Endothelial cell (in vitro differentiated cells): ENCODE data around the gene NLRX1. TPM values are rescaled to one million over a fixed set of nuclear protein-coding genes. Genes with fewer than 3 reads are reported as not detected.
"Not testable (repeated sequence)": the region's sequence is repeated elsewhere in the genome, so short reads cannot be mapped to it uniquely, and the experiment has no call there.

Experiments used
- DNase-seq: peaks from one replicate; pipeline ENCODE4 v3.0.0; 2021; ENCODE audit warnings: low spot score
- H3K27ac Mint-ChIP-seq: one replicate; pipeline ENCODE4 v1.8.0; 2021; ENCODE audit warnings: mixed read lengths, inconsistent platforms; ENCODE audit not compliant: unreplicated experiment
- H3K27me3 Mint-ChIP-seq: one replicate; pipeline ENCODE4 v1.8.0; 2021; ENCODE audit warnings: mild to moderate bottlenecking, moderate library complexity, mixed read lengths, inconsistent platforms; ENCODE audit not compliant: unreplicated experiment
- H3K36me3 Mint-ChIP-seq: one replicate; pipeline ENCODE4 v1.8.0; 2021; ENCODE audit warnings: mild to moderate bottlenecking, low read depth, mixed read lengths, inconsistent platforms; ENCODE audit not compliant: unreplicated experiment
- H3K4me1 Mint-ChIP-seq: one replicate; pipeline ENCODE4 v1.8.0; 2021; ENCODE audit warnings: mild to moderate bottlenecking, mixed read lengths, inconsistent platforms; ENCODE audit not compliant: unreplicated experiment
- H3K4me3 Mint-ChIP-seq: one replicate; pipeline ENCODE4 v1.8.0; 2021; ENCODE audit warnings: mild to moderate bottlenecking, mixed read lengths, inconsistent platforms; ENCODE audit not compliant: unreplicated experiment
- H3K9me3 Mint-ChIP-seq: one replicate; pipeline ENCODE4 v1.8.0; 2021; ENCODE audit warnings: mixed read lengths, inconsistent platforms; ENCODE audit not compliant: unreplicated experiment
- total RNA-seq: library from RNA; stranded (reverse); fragmentation: NEBNext Ultra II Directional; extraction: Animal tissue kit (Norgen Biotek cat#: 25700); gene quantifications from one replicate; pipeline ENCODE4 v1.2.1, GENCODE V29; 2021; ENCODE audit not compliant: unreplicated experiment
- TF ChIP-seq, protein P1 (sequence below): fragments of 200-600 bp; sonication (generic); IDR thresholded peaks from one replicate; pipeline ENCODE4 v1.5.0; 2021; ENCODE audit warnings: antibody characterized with exemption; ENCODE audit not compliant: unreplicated experiment

NLRX1 gene
- total RNA-seq, 1 donor from 2014 or later, result 12.3 TPM

DNA sequence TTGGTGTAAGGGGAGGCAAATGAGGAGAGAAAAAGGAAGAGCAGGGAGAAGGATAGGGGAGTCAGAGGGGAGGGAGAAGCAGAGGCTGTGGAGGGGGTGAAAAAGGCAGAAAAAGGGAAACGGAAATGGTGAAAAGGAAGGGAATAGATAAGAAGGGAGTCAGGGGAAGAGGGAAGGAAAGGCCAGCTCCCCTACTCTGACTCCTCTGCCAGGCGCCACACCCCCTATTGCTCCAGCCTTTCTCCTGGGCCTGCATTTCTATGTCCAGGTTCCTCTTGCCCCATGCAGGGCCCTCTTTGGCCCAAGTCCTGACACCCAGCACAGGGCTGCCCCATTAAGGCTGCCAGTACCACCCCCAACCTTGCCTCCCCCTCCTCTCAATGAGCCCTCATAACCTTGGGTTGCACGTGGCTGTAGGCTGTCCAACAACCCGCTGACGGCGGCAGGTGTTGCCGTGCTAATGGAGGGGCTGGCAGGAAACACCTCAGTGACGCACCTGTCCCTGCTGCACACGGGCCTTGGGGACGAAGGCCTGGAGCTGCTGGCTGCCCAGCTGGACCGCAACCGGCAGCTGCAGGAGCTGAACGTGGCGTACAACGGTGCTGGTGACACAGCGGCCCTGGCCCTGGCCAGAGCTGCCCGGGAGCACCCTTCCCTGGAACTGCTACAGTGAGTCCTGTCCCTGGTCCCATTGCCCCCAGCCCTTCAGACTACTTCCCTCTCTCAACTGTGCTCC, 13.3 kb downstream of the NLRX1 start:
- no peak overlapping the region for H3K4me3 Mint-ChIP-seq
- no peak overlapping the region for H3K27ac Mint-ChIP-seq
- peaks cover 20% of the 10 kb centered on the region for H3K4me1 Mint-ChIP-seq
- TF ChIP-seq, protein P1, sequence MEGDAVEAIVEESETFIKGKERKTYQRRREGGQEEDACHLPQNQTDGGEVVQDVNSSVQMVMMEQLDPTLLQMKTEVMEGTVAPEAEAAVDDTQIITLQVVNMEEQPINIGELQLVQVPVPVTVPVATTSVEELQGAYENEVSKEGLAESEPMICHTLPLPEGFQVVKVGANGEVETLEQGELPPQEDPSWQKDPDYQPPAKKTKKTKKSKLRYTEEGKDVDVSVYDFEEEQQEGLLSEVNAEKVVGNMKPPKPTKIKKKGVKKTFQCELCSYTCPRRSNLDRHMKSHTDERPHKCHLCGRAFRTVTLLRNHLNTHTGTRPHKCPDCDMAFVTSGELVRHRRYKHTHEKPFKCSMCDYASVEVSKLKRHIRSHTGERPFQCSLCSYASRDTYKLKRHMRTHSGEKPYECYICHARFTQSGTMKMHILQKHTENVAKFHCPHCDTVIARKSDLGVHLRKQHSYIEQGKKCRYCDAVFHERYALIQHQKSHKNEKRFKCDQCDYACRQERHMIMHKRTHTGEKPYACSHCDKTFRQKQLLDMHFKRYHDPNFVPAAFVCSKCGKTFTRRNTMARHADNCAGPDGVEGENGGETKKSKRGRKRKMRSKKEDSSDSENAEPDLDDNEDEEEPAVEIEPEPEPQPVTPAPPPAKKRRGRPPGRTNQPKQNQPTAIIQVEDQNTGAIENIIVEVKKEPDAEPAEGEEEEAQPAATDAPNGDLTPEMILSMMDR, result no peak
- DNase-seq, result no peak
- H3K9me3 Mint-ChIP-seq, result no peaks in the 10 kb centered on the region
- no peaks in the 10 kb centered on the region for H3K27me3 Mint-ChIP-seq
- peaks cover 6% of the 10 kb centered on the region for H3K36me3 Mint-ChIP-seq

DNA sequence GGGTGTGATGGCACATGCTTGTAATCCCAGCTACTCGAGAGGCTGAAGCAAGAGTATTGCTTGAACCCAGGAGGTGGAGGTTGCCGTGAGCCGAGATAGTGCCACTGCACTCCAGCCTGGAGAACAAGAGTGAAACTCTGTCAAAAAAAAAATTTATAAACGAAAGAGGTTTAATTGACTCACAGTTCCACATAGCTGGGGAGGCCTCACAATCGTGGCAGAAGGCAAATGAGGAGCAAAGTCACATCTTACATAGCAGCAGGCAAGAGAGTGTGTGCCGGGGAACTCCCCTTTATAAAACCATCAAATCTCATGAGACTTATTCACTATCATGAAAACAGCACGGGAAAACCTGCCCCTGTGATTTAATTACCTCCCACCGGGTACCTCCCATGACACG, 15.9 kb downstream of the NLRX1 start:
- H3K9me3 Mint-ChIP-seq, H3K4me3 Mint-ChIP-seq, H3K36me3 Mint-ChIP-seq, H3K27ac Mint-ChIP-seq, H3K27me3 Mint-ChIP-seq, DNase-seq: not testable (repeated sequence)
- H3K4me1 Mint-ChIP-seq, result peaks cover 12% of the 10 kb centered on the region

DNA sequence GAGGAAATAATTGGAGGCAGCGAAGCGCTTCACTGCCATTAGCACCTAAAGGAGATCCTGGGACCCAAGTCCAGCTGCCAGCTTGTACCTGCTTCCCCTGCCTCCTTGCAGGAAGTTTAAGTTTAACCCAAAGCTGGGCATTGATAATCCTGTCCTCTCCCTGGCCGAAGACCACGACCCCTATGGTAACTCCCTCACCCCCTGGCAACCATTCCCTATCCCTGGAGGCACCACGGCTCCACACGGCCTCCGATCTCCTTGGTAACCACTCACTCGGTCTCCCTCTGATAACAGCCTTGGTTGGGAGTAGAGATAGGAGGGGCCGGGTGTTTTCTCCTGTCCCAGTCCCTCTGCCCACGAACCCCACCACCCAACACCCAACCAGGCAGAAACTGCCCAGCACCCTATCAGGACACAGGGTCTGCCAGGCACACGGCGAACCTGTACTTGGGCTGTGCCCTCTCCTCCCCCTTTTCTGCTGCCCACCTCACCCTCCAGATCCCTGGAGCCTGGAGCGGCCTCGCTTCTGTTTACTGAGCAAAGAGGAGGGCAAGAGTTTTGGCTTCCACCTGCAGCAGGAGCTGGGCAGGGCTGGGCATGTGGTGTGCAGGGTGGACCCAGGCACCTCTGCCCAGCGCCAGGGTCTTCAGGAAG, 17.6 kb downstream of the NLRX1 start:
- H3K36me3 Mint-ChIP-seq, result no peaks in the 10 kb centered on the region
- H3K27me3 Mint-ChIP-seq, result peaks cover 6% of the 10 kb centered on the region
- DNase-seq, result no peak
- no peak overlapping the region for H3K27ac Mint-ChIP-seq
- H3K9me3 Mint-ChIP-seq, result no peaks in the 10 kb centered on the region
- no peak overlapping the region for H3K4me3 Mint-ChIP-seq
- H3K4me1 Mint-ChIP-seq, result peaks cover 10% of the 10 kb centered on the region
- TF ChIP-seq, protein P1, result no peak

DNA sequence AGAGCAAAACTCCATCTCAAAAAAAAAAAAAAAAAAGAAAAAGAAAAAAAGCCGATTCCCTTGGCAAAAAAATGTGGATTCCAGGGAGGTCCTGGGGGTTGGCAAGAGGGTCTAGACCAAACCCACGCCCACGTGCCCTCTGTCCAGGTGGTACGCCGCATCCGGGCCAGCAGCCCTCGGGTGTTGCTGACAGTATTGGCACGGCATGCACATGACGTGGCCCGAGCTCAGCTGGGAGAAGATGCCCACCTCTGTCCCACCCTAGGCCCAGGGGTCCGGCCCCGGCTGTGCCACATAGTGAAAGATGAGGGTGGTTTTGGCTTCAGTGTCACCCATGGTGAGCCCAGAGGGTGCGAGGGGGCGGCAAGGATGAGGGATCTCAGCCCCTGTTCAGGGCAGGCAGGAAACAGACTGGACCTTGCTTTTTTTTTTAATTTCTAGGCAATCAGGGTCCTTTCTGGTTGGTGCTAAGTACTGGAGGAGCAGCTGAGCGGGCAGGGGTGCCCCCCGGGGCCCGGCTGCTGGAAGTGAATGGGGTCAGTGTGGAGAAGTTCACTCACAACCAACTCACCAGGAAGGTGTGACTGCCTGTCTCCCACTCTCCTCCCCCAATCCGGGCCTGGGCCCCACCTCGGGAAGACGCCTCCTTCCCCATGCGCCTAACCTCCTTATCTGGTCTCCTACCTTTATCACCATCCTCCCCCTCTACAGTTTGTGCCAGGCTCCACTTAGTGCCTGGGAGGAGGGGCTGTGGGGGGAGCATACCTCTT, 18.8 kb downstream of the NLRX1 start:
- no peaks in the 10 kb centered on the region for H3K36me3 Mint-ChIP-seq
- H3K4me1 Mint-ChIP-seq, result peaks cover 2% of the 10 kb centered on the region
- TF ChIP-seq, protein P1, result no peak
- no peaks in the 10 kb centered on the region for H3K9me3 Mint-ChIP-seq
- H3K27me3 Mint-ChIP-seq, result peaks cover 7% of the 10 kb centered on the region
- H3K27ac Mint-ChIP-seq, result no peak overlapping the region
- H3K4me3 Mint-ChIP-seq, result no peak overlapping the region
- DNase-seq, result no peak

DNA sequence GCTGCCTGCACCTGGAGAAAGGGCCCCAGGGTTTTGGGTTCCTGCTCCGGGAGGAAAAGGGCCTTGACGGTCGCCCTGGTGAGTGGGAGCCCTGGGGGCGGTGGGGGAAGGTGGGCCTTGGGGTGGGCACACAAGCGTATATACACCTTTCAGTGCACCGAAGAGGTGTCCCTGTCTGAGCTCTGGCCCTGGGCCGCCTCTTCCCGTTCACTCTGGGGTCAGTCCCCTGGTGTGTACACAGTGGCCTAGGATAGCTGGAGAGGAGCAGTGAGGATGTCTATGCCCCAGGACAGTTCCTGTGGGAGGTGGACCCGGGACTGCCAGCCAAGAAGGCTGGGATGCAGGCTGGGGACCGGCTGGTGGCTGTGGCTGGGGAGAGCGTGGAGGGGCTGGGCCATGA, 19.5 kb downstream of the NLRX1 start:
- Mint-ChIP-seq H3K36me3 (no peaks in the 10 kb centered on the region), H3K4me1 (no peaks in the 10 kb centered on the region), H3K27me3 (peaks cover 7% of the 10 kb centered on the region), H3K9me3 (no peaks in the 10 kb centered on the region), H3K27ac (no peak overlapping the region), H3K4me3 (no peak overlapping the region)
- TF ChIP-seq, protein P1, result no peak
- no peak for DNase-seq
